Panc1 (cell line): Measurements from ENCODE around the gene PDSS1. TPM values are rescaled to one million over a fixed set of nuclear protein-coding genes. Genes with fewer than 3 reads are reported as not detected.

Experiments
- ATAC-seq: fragments of 200-7000 bp; cut with Tn5 transposase; 2 replicates; pipeline ENCODE4 v1.9.1; 2020; ENCODE audit warnings: mild to moderate bottlenecking, moderate library complexity
- BruUV-seq: library from RNA; stranded (reverse); fragments of 400-500 nt; replicated peaks from 2 replicates; lab custom pipeline; 2021; lab: Mats Ljungman, UMichigan
- CTCF ChIA-PET: fragments of 300-600 bp; sonication (Branson Sonifier 250); formaldehyde crosslinking; loops from one replicate; lab custom pipeline; 2022; ENCODE audit warnings: antibody characterized with exemption; lab: Charles Lee
- POLR2A ChIA-PET: fragments of 300-600 bp; sonication (Branson Sonifier 250); formaldehyde crosslinking; loops from one replicate; lab custom pipeline; 2022; ENCODE audit warnings: antibody characterized with exemption; lab: Charles Lee
- DNase-seq: peaks from one replicate; pipeline ENCODE4 v3.0.0-alpha.2; 2010; ENCODE audit warnings: low read depth, low spot score
- H3K27ac ChIP-seq: 2 replicates; pipeline ENCODE4 v1.5.1; 2011; ENCODE audit warnings: mild to moderate bottlenecking, low read length, inconsistent platforms
- H3K27me3 ChIP-seq: fragments of 200-500 bp; sonication (Bioruptor generic); 2 replicates; pipeline ENCODE4 v1.6.0; 2014; ENCODE audit warnings: low read length, inconsistent platforms; ENCODE audit not compliant: control insufficient read depth, insufficient read depth
- H3K36me3 ChIP-seq: fragments of 200-500 bp; sonication (Bioruptor generic); 2 replicates; pipeline ENCODE4 v1.5.1; 2014; ENCODE audit warnings: inconsistent platforms, mild to moderate bottlenecking, low read length, moderate library complexity; ENCODE audit not compliant: control insufficient read depth, insufficient read depth
- H3K4me1 ChIP-seq: 2 replicates; pipeline ENCODE4 v1.5.1; 2011; ENCODE audit warnings: inconsistent platforms, mild to moderate bottlenecking, low read length, moderate library complexity; ENCODE audit not compliant: control insufficient read depth, insufficient read depth
- H3K4me3 ChIP-seq, 2 experiments: 2 replicates each; pipeline ENCODE4 v1.5.1; 2011 to 2012; ENCODE audit warnings: low read depth in 2 of 2, low read length in 2 of 2, mild to moderate bottlenecking in 2 of 2, inconsistent platforms in 1 of 2, moderate library complexity in 1 of 2
- H3K9me3 ChIP-seq: fragments of 200-500 bp; sonication (Bioruptor generic); 2 replicates; pipeline ENCODE4 v1.5.1; 2014; ENCODE audit warnings: low read depth, mild to moderate bottlenecking, inconsistent platforms, low read length, moderate library complexity; ENCODE audit not compliant: control insufficient read depth, insufficient read depth
- POLR2AphosphoS5 ChIP-seq: IDR thresholded peaks from 2 replicates; pipeline ENCODE4 v1.6.1; 2012; ENCODE audit warnings: mild to moderate bottlenecking, low read depth, low read length, moderate library complexity
- REST ChIP-seq, 2 experiments: IDR thresholded peaks; 2 replicates each; pipeline ENCODE4 v1.6.1; 2011 to 2012; ENCODE audit warnings: low read depth in 2 of 2, control low read depth in 1 of 2, low read length in 1 of 2, mild to moderate bottlenecking in 1 of 2, moderate library complexity in 1 of 2; ENCODE audit not compliant: insufficient read depth in 1 of 2
- SIN3A ChIP-seq: IDR thresholded peaks from 2 replicates; pipeline ENCODE4 v1.6.1; 2012; ENCODE audit warnings: low read depth, mild to moderate bottlenecking, low read length, moderate library complexity, borderline replicate concordance; ENCODE audit not compliant: insufficient read depth
- TCF7L2 ChIP-seq: IDR thresholded peaks from 2 replicates; pipeline ENCODE4 v1.6.1; 2011; ENCODE audit warnings: mild to moderate bottlenecking, low read depth, low read length, inconsistent platforms
- in situ Hi-C: cut with HindIII; loops from 2 replicates; pipeline ENCODE4 v1.10.0; 2016; ENCODE audit warnings: low sequenced_read_pairs, low pct_unique_long_range_greater_than_20kb
- intact Hi-C: fragments of 100-400 bp; cut with micrococcal nuclease; formaldehyde crosslinking; loops from one replicate; pipeline ENCODE4 v1.10.0; 2022; ENCODE audit not compliant: unreplicated experiment
- total RNA-seq: library from RNA; stranded (reverse); gene quantifications from one replicate; pipeline ENCODE4 v1.2.1, GENCODE V29; 2021; ENCODE audit not compliant: unreplicated experiment
- TF ChIP-seq, protein P1 (sequence below): fragments of 450-650 bp; IDR thresholded peaks from 2 replicates; pipeline ENCODE4 v1.5.1; 2017; ENCODE audit warnings: mild to moderate bottlenecking

PDSS1 gene
- total RNA-seq, 1 experiment from 2014 or later: 7.1 TPM

DNA sequence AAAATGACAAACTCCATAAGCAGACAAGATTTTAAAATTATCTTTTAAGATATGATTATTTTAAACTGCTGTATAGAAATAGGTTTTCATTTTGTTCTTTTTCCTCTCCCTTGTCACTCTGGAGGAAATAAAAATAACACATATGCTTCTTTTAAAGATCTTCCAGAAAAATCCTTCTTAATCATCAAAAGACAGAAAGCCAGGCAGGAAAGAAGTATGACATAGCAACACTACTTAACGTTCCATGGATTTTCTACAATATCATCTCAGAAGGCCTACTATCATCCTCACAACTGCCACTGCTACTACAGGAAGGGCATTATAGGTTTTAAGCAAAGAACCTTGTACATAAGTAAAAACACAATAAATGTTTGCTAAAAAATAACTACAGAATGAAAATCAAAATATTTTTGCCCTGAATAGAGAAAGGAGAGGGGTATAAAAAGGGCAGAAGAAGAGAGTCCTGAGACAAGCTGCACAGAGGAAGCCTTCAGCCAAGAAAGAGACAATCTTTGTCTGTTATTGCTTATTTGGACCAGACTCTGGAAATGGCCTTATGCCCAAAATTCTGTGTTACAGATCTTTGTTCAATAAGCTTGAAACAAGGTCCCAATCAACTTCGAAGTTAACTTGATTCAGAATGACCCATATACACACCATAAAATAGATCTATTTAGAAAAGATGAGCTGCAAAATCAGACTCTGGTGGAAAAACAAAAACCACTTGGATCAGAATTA, 95.4 kb downstream of the PDSS1 start:
- no peak for ATAC-seq
- Histone ChIP-seq H3K27me3 (no peaks in the 10 kb centered on the region), H3K4me1 (no peaks in the 10 kb centered on the region), H3K9me3 (peaks cover 7% of the 10 kb centered on the region), H3K4me3 (no peak overlapping the region), H3K36me3 (no peaks in the 10 kb centered on the region), H3K27ac (no peak overlapping the region)
- no TSS peak for BruUV-seq
- POLR2A ChIA-PET: no interaction called here
- no peak for TF ChIP-seq POLR2AphosphoS5
- no peak for TF ChIP-seq TCF7L2
- no peak for TF ChIP-seq REST (IDR thresholded peaks at IDR 0.05; ENCODE audit: insufficient read depth in 1 of 2, low read depth in 2 of 2, low read length in 1 of 2)
- no peak for TF ChIP-seq SIN3A
- TF ChIP-seq, protein P1, sequence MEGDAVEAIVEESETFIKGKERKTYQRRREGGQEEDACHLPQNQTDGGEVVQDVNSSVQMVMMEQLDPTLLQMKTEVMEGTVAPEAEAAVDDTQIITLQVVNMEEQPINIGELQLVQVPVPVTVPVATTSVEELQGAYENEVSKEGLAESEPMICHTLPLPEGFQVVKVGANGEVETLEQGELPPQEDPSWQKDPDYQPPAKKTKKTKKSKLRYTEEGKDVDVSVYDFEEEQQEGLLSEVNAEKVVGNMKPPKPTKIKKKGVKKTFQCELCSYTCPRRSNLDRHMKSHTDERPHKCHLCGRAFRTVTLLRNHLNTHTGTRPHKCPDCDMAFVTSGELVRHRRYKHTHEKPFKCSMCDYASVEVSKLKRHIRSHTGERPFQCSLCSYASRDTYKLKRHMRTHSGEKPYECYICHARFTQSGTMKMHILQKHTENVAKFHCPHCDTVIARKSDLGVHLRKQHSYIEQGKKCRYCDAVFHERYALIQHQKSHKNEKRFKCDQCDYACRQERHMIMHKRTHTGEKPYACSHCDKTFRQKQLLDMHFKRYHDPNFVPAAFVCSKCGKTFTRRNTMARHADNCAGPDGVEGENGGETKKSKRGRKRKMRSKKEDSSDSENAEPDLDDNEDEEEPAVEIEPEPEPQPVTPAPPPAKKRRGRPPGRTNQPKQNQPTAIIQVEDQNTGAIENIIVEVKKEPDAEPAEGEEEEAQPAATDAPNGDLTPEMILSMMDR: no peak
- intact Hi-C loops (no loop called here), in situ Hi-C loops (no loop called here)
- CTCF ChIA-PET: no interaction called here
- no peak for DNase-seq

Other genes starting within 250 kb of the PDSS1 start
- 35.2 TPM for gene ABI1, start 163.3 kb downstream of the PDSS1 start, total RNA-seq